ENCODE results near the gene UBE3C.

DNA sequence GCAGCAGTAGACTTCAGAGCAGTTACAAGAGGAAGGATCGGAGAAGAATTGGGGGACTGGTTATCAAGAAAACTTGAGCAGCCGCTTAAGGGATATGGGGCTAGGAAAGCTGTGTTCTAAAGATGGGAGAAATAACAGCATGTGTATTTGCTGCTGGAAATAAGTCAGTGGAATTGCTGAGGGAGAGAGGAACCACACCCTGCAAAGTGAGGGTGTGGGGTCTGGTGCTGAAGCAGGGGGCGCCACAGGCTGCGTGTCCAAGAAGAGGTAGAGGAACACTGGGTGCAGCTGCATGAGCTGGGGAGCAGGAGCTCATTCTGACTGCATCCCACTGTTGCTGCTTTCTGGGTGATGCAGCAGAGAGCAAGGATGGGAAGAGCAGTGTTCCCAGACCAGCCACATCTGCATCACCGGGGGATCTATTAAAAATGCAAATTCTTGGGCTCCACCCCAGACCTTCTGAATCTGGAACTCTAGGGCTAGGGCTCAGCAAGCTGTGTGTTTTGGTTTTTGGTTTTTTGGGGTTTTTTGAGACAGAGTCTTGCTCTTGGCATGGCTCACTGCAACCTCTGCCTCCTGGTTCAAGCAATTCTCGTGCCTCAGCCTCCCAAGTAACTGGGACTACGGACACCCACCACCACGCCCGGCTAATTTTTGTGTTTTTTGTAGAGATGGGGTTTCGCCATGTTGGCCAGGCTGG lies 101.0 kb downstream of the UBE3C start:
- TF ChIP-seq, protein P1, sequence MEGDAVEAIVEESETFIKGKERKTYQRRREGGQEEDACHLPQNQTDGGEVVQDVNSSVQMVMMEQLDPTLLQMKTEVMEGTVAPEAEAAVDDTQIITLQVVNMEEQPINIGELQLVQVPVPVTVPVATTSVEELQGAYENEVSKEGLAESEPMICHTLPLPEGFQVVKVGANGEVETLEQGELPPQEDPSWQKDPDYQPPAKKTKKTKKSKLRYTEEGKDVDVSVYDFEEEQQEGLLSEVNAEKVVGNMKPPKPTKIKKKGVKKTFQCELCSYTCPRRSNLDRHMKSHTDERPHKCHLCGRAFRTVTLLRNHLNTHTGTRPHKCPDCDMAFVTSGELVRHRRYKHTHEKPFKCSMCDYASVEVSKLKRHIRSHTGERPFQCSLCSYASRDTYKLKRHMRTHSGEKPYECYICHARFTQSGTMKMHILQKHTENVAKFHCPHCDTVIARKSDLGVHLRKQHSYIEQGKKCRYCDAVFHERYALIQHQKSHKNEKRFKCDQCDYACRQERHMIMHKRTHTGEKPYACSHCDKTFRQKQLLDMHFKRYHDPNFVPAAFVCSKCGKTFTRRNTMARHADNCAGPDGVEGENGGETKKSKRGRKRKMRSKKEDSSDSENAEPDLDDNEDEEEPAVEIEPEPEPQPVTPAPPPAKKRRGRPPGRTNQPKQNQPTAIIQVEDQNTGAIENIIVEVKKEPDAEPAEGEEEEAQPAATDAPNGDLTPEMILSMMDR (IDR thresholded peaks at IDR 0.05; ENCODE audit: low read depth, low read length) = no peak
- no peak for TF ChIP-seq EZH2phosphoT487 (IDR thresholded peaks at IDR 0.05; ENCODE audit: low read depth)
